HUDEP-2 (cell line): ENCODE measurements around the gene TRMT112.

ENCODE experiments used
- DNase-seq, 76 experiments: peaks; one replicate each; lab custom pipeline; 2025; ENCODE audit not compliant: unreplicated experiment in 76 of 76; lab: John Stamatoyannopoulos, UW

Gene TRMT112

GRCh38 chr11:64283092-64283491 is 34.3 kb downstream of the TRMT112 start:
- DNase-seq: no peak

- DNase-seq: no peak
Measured at GRCh38 chr11:64281957-64282770, 35.2 kb downstream of the TRMT112 start.

GRCh38 chr11:64278576-64279190 is 38.7 kb downstream of the TRMT112 start:
- DNase-seq: no peak

DNA sequence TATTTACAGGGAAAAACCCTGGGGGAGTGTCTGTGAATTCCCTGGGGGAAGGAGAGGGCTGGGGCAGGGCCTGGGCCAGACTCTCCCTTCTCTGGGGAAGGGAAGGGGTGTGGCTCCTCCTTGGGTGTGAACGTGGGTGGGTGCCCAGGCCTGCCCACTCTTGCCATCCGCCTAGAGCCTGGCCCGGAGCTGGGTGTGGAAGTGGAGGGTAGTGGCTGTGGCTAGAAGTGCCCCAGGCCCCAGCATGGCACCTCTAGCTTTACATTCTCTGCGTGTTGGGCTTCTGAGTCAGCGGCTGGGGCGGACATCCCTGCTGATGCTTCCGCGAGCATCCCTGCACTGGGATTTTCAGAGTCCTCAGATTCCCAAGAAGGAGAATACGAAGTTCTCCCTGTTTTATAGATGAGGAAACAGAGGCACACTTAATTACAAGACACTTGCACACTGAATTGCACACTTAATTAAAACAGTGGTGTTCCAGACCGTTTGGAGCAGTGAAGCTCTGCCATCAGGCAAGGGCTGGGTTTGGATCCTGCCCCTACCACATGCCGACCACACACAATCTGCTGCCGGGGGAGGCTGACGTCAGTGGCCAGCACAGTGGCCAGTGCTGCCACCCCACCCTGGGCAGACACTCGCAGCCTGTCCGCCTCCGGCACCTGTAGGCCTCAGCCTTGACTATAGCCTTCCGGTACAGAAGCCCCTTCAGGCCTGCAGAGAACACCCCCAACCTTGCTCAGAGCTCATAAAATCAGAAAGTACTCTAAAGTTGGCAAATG is 40.5 kb downstream of the TRMT112 start:
- DNase-seq: peak in 42 of 76 experiments; percentile 17 to 66 (median 40)

DNA sequence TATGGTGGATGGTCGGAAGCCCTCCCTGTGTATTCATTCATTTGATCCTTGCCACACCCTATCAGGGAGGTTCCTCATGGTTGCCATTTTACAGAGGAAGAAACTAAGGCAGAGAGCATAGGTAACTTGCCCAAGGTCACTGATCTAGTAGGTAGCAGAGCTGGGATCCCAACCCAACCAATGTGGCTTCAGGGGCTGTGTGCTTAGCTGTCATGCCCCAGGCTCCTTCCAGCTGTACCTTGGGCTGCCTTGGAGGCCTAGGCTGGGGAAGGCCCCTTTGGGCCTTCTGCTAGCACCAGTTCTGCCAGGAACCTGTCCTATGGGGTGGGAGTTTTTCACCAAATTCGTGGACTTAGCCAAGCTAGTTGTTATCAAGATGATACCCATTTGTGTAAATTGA is 41.5 kb downstream of the TRMT112 start:
- no peak for DNase-seq

DNA sequence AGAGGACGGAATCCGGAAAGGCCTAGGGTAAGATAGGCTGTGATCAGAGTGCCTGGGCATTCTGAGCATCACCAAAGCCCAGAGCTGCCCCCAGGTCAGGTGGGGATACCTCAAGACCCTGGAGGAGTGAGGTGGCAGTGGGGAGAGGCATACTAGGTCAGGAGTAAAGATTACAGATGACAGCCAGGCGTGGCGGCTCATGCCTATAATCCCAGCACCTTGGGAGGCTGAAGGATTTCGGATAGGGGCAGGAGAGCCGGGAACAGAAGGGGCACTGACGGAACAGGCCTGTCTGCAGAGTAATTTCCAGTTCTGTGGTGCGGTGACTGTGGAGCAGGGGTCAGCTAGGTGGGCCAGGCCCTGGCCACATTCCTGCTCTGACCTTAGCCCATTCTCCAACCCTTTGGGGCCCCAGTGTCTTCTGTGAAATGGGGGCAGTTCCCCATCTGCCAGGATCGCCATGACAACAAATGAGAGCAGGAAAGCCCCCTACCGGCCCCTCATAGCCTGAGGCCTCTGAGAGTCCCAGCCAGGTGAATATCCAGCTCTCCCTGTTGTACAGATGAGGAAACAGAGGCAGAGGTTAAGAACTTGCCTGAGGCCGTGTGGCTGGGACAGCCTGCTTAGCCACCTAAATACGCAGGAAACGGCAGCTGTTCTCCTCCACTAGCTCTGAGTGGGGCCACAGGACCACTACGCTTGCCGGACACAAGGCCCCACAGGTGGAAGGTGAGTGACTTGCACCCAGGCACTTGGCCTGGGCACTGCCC is 42.1 kb downstream of the TRMT112 start:
- no peak for DNase-seq

DNA sequence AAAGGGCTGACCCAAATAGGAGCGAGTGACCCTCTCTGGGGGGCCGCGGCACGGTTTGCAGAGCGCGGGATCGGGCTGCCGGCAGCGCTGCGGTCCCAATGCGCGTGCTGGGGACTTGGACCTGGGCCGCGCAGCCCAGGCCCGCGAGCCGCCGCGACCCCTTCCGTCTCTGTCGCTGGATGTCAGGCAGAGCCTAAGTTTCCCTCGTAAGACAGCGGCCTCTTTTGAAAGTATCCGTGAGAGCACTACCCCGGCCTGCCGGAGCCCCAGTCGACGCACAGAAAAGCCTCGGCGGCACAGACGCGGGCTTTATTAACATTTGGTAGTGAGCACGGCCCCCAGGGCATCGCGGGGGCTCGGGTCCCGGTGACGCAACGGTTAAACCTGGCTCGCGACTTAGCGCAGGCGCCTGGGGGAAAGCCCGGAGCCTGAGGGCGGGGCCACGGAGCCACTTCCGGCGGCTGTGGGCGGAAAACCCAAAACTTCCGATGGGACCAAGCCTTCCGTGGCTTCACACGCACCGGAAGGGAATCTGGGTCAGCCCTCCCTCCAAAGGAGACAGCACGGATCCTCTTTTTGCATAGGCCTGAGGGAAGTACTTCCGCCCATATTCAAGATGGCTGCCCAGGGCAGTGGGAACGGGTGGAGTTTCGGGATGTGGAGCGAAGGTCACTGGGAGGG is 47.7 kb downstream of the TRMT112 start:
- DNase-seq: peak in 75 of 76 experiments; percentile 71 to 99 (median 97)

DNA sequence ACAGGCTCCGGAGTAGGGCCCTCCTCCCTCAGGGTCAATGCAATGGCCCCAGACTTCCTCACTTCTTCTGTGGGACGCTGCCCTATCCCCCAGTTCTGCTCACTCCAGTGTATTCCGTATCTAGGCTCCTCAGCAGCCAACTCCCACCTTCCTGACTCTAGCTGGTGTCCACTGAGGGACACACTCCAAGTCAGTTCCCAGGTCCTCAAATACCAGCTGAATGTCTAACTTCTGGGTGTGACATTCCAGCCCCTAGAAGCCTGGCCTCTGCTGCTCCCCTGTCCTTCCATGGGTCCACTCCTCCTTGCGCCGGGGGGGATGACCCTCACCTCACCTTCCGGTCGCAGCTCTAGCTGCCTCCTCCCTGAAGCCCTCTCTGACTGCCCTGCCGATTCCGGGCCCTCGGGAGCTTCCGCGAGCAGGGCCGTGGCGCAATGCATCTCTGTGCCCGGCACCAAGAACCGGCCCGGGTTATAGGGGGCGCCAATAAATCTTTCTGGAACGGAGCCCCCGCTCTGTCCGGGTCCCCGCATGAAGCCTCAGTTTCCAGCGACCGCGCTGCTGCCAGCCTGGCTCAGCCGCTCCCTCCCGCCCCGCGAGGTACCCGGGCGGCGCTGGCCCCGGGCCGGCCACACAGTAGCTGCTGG is 48.3 kb downstream of the TRMT112 start:
- peak in 48 of 76 experiments; percentile 9 to 72 (median 32) for DNase-seq

- DNase-seq: peak in 45 of 76 experiments; percentile 10 to 63 (median 41)
Measured at GRCh38 chr11:64268025-64268892, 49.1 kb downstream of the TRMT112 start.

DNA sequence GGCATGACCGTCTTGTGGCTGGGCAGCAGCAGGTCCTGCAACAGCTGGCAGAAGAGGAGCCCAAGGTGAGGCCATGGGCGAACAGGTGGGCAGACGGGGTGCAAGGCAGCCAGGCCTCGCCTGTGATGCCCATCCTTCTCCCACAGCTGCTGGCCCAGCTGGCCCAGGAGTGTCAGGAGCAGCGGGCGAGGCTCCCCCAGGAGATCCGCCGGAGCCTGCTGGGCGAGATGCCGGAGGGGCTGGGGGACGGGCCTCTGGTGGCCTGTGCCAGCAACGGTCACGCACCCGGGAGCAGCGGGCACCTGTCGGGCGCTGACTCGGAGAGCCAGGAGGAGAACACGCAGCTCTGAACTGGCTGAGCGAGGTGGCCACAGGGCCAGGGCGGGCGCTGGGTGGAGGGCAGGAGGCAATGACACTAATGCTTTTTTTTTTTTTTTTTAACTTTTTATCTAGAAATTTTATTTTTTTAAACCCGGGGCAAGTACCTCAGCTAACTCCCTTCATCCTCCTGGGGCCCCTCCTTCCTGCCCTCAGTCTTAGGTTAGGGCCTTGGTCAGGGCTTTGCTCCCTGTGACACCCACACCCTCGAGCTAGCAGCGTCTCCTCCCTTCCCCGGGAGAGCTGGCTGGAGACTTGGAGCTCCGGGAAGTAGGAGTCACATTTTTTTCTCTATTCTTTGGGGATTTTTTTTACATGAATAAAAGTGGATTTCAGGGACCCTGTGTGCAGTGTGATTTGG is 50.0 kb downstream of the TRMT112 start:
- no peak for DNase-seq
